ENCODE results near the gene MKRN2OS.

DNA sequence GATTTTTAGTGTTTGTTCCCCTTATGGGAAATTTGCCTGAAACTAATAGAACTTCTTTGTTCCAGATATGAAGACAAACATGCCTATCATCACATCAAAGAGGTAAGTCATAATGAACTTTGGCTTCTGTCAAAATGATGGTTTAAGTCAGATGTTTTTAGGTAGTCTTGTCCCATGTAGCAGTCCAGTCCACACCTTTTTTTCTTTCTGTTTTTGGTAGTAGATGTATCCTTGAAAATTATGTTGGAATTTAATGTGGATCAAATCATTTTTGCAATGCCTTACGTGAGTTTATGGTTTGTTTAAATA is 48.9 kb downstream of the MKRN2OS start:
- TF ChIP-seq, protein P1, sequence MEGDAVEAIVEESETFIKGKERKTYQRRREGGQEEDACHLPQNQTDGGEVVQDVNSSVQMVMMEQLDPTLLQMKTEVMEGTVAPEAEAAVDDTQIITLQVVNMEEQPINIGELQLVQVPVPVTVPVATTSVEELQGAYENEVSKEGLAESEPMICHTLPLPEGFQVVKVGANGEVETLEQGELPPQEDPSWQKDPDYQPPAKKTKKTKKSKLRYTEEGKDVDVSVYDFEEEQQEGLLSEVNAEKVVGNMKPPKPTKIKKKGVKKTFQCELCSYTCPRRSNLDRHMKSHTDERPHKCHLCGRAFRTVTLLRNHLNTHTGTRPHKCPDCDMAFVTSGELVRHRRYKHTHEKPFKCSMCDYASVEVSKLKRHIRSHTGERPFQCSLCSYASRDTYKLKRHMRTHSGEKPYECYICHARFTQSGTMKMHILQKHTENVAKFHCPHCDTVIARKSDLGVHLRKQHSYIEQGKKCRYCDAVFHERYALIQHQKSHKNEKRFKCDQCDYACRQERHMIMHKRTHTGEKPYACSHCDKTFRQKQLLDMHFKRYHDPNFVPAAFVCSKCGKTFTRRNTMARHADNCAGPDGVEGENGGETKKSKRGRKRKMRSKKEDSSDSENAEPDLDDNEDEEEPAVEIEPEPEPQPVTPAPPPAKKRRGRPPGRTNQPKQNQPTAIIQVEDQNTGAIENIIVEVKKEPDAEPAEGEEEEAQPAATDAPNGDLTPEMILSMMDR (IDR thresholded peaks at IDR 0.05; ENCODE audit: low read length): no peak
- TF ChIP-seq EZH2 (optimal IDR thresholded peaks at IDR 0.05; ENCODE audit: low read depth, low read length): no peak
- TF ChIP-seq EZH2phosphoT487 (IDR thresholded peaks at IDR 0.05; ENCODE audit: low read length): no peak
